HG03175 (cell line): ENCODE results near the gene SF3A1.
"Not testable (repeated sequence)": the region's sequence is repeated elsewhere in the genome, so short reads cannot be mapped to it uniquely, and the experiment has no call there.

Source experiments
- ATAC-seq: cut with Tn5 transposase; IDR thresholded peaks from one replicate; pipeline ENCODE4 v1.9.1; 2021; ENCODE audit warnings: mild to moderate bottlenecking, moderate library complexity; ENCODE audit not compliant: unreplicated experiment

Gene SF3A1

DNA sequence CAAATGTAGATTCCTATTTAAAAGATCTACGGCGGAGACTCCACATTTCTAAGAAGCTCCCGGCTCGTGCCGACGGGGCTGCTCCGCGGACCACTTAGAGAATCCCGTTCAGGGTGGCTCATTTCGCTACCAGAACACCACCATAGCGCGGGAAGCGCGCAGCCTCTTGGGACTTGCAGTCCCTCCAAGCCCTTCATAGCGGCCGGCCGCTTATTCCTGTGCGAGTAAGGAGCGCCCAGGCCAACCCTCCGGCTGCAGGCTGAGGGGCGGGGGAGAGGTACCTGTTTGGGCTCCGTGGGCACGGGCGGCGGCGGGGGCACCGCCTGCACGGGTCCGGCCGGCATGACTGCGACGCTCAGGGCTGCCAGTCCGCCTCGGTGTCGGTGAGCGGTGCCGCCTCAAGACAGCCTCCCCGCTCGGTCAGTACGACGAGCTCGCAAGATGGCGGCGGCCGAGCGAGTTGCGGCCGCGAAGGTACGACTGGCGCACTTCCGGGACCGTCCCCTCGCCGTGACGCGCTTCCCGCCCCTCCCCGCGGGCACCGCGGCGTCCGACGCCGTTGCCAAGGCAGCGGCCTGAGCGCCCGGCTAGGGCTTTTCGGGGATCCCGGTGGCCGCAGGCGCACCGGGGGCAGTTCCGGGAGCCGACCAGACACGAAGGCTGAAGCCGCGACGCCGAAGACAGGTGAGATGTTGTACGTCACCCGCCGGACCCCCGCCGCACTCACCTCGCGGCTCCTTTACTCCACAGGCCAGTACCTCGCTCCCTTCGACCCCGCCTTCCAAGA lies at the start of gene SF3A1, which contains the start of gene CCDC157:
Gene SF3A1 (minus strand): TSS at position 446 of the 787 bp plus-strand sequence. CDS start 102 bp downstream, at position 344.
Gene CCDC157 (plus strand): TSS at position 559 of the 787 bp plus-strand sequence. CDS start 8,994 bp downstream, outside the sequence.
- ATAC-seq: peak; percentile 92

- ATAC-seq: no peak
These were observed 49.7 kb upstream of the SF3A1 start for GRCh38 chr22:30406400-30406799.

- ATAC-seq: no peak
These were observed 49.0 kb upstream of the SF3A1 start for GRCh38 chr22:30405731-30406130.

DNA sequence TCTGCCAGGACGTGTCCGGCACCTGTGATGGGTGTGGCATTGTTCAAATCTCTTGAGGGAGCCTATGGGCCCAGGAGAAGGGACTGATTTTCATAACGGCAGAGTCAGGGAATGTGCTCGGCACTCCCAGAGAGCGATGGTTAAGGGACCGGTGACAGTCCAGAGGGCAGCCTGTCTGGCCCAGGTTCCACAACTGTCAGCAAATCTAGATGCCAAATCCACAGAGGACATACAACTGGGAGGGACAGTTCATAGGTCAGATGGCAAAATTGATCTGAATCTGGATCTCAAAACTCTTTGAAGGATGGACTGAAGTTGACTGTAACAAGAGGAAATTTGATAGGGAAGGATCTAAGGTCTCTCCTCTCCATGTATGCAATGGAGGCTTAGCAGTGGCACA lies 47.6 kb upstream of the SF3A1 start:
- ATAC-seq: no peak

DNA sequence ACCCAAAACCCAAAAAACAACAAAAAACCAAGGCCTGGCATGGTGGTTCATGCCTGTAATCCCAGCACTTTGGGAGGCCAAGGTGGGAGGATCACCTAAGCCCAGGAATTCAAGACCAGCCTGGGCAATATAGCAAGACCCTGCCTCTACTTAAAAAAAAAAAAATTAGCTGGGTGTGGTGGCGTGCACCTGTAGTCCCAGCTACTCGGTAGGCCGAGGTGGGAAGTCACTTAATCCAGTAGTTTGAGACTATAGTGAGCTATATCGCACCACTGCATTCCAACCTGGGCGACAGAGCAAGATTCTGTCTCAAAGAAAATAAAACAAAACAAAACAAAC lies 46.0 kb upstream of the SF3A1 start:
- not testable (repeated sequence) for ATAC-seq

GRCh38 chr22:30402028-30402765 lies 45.5 kb upstream of the SF3A1 start:
- no peak for ATAC-seq

- not testable (repeated sequence) for ATAC-seq
These were observed 44.3 kb upstream of the SF3A1 start for GRCh38 chr22:30401024-30401423.

DNA sequence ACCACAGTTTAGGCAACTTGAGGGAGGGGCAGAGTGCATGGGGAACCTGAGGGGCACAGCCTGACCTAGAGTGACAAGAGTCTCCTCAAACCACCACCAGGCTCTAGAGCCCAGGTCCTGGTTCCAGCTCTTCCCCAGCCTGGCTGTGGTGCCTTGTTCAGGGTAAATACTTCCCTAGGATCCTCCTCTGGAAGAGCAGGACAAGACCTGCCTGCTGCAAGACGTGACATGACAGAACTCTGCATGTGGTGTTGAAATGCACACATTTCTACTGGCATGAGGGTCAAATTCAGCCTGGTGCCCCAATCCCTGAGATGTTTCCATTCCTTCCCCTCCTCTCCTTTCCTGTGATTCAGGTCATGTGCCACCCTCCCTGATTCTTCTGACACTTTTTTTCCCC lies 43.5 kb upstream of the SF3A1 start:
- no peak for ATAC-seq

- no peak for ATAC-seq
These were observed 43.0 kb upstream of the SF3A1 start for GRCh38 chr22:30399718-30400117.

DNA sequence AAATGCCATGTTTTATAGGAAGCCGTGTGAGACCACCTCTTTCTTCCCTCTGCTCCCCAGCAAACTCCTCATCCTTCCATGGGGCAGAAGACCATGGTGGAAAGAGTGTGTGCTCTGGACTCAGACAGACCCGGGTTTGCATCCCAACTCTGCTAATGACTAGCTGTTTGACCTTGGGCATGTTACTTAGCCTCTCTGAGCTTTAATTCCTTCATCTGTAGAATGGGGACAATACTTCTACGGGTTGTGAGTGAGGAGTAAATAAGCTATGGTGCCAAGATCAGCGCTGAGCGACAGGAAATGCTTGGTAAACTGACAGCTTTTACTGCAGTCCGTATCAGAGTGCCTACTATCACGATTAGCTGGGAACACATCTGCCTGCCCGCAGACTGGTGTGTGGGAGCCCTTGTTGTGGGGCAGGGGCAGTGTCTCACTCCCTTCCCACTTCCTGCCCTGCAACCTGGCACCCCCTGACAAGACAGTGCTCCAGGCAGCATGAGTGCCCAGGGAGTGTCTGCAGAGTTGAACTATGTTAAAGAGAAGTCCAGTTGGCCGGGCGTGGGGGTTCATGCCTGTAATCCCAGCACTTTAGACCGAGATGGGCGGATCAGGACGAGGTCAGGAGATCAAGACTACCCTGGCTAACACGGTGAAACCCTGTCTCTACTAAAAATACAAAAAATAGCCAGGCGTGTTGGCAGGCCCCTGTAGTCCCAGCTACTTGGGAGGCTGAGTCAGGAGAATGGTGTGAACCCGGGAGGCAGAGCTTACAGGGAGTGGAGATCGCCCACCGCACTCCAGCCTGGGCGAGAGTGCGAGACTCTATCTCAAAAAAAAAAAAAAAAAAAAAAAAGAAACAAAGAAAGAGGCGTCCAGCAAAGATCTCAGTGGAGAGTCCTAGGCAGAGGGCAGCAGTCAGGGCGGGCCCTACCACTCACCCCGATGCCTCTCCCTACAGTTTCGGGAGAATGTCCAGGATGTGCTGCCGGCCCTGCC lies 42.3 kb upstream of the SF3A1 start:
- no peak for ATAC-seq

DNA sequence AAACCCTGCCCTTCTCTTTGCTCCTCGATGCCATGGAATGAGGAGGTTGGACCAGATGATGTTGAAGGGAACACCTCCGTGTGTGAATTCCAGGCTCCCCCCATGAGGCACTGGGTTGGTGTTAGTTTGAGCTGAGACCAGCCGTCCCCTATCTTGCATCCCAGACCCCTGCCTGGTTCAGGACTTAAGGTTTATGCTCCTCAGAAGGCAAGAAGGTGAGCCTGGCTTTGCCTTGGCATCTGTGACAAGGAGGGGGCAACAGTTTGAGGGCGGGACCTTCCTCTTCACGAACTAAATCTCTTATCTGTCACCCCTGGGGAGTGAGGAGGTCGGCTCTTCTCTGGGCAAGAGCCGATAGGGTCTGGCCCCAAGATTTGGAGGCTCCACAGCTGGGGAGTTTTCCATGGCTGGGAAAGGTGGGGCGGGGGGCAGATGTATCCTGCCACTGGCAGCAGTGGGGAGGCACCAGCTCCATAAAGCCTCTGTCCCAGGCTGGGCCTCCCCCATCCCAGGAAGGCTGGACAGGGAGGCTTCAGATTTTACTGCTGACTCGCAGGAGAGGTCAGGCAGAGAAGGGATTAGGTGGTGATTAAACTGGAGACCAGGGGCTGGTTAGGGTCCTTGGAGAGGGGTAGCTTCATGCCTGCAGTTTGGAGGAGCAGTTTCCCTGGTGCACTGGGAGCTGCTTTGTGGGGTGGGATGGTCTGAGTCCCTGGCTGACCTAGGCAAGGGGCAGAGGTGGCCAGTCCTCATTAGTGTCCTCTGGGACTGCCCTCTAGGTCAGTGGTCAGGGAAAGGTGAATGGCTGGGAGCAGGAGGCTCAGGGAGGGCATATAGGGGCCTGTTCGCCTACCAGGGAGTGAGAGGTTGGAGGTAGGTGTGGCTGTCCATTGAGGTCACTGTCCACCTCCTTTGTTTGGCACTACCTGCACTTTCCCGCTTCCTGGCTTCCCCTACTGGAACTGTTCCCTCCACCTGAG lies 41.3 kb upstream of the SF3A1 start:
- ATAC-seq: no peak

- ATAC-seq: no peak
These were observed 40.4 kb upstream of the SF3A1 start, which contains the start of gene SEC14L2 for GRCh38 chr22:30396871-30397655. TSS of gene SEC14L2 (plus strand) at chr22:30397018. CDS start at chr22:30397117, 99 bp downstream.

GRCh38 chr22:30393885-30394284 lies 37.2 kb upstream of the SF3A1 start:
- ATAC-seq: no peak

DNA sequence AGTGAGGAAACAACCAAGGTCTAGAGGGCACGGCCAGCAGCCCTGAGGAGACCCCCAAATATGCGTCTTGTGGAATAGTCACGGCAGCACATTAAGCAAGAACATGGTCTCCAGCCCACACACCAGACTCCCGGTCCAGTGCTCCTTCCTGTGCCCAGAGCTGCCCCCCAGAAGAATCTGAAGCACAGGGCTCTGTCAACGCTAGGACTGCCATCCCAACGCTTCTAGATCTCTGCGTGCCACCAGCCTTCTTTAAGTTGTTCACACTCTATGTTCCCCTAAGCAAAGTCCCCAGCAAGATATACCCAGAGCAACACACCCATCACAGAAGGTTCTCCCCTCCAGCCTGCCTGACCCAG lies 36.6 kb upstream of the SF3A1 start:
- ATAC-seq: no peak

DNA sequence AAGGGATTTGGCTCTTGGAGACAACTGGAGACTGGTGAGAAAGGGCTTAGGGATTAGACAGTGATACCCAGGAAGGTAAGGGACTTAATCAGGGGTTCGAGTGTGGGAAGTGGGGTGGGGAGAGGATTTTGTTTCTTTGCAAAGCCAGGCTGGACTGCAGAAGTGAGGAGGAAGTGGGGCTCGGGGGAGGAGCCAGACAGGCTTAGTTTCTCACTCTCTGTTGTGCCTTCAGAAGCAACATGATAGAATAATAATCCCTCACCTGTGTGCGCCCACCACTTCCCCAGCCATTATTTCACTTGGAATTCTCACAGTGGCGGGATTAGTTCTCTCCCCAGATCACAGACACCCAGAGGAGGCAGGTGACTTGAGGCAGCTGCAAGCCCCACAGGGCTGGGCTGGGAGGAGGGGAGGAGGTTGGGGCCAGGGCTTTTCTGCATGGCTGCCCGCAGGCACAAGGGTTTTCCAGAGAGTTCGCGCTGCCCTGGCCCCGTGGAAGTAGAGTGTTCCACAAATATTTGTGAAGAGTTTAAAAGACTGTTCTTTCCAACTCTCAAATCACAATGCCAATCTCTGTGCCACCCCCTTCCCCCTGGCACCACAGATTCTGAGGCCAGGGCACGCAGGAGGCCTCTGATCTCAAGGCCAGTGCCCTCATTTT lies 36.1 kb upstream of the SF3A1 start:
- no peak for ATAC-seq

GRCh38 chr22:30390974-30391691 lies 34.4 kb upstream of the SF3A1 start:
- ATAC-seq: no peak

DNA sequence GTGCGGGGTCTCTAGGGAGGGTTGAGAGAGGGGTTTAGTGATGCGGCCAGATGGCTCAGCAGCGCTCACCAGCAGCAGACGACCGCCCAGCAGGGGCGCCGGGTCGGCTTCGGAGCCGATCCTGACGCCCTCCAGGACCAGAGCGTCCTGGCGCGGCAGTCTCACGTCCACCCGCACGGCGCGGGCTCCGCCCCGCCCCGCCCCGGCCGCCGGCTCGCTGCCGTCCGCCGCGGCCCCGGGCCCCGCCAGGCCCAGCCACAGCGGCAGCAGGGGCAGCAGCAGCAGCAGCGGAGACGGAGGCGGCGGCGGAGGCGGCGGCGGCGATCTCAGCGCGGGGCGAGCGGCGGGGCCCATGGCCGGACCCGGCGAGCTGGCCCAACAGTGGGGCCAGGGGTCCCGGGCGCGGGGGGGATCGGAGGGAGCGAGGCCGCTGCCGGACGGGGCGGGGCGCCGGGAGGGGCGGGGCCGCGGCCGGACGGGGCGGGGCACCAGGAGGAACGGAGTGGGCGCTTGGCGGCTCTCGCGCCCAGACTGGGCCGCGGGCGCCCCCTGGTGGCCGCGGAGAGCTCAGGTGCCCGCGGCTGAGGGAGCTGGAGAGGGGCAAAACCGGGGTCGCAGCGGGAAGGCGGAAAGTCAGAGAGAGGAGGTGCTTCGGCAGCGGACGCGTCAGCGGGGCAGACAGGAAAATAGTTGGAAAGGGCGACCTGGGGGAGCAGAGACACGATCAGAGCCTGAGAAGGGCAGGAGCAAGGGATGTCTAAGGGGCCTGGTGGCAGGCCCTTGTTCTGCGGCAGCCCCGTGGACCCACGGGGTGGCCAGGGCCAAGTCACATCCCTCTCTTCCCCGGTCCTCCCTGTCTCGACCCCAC lies 30.5 kb upstream of the SF3A1 start, which contains the start of gene RNF215:
Gene RNF215 (minus strand): TSS at position 452 of the 868 bp plus-strand sequence. CDS start 98 bp downstream, at position 354.
- ATAC-seq: peak; percentile 72
